A549 (cell line): Measurements from ENCODE around the gene IL20RA.

Experiments
- FOXS1 ChIP-seq: fragments of 250-450 bp; sonication (Bioruptor Pico); IDR thresholded peaks from 2 replicates; pipeline ENCODE4 v1.5.0; 2020; ENCODE audit warnings: mild to moderate bottlenecking, moderate library complexity
- JUNB ChIP-seq: fragments of >200 bp; sonication (Bioruptor Twin); formaldehyde crosslinking; IDR thresholded peaks from 2 replicates; pipeline ENCODE4 v1.6.1; 2016
- MAFK ChIP-seq: fragments of 450-650 bp; IDR thresholded peaks from 2 replicates; pipeline ENCODE4 v1.6.1; 2014; ENCODE audit not compliant: partially characterized antibody
- POLR2A ChIP-seq: IDR thresholded peaks from 2 replicates; pipeline ENCODE4 v1.6.1; 2012; ENCODE audit warnings: mild to moderate bottlenecking, low read length
- TF ChIP-seq, protein P1 (sequence below): fragments of >200 bp; sonication (Bioruptor Twin); formaldehyde crosslinking; IDR thresholded peaks from 3 replicates; pipeline ENCODE4 v1.5.1; 2016
- TF ChIP-seq, protein P2 (sequence below): fragments of 200-600 bp; sonication (generic); IDR thresholded peaks from 2 replicates; pipeline ENCODE4 v1.6.1; 2016; ENCODE audit warnings: antibody characterized with exemption, mild to moderate bottlenecking, moderate library complexity

DNA sequence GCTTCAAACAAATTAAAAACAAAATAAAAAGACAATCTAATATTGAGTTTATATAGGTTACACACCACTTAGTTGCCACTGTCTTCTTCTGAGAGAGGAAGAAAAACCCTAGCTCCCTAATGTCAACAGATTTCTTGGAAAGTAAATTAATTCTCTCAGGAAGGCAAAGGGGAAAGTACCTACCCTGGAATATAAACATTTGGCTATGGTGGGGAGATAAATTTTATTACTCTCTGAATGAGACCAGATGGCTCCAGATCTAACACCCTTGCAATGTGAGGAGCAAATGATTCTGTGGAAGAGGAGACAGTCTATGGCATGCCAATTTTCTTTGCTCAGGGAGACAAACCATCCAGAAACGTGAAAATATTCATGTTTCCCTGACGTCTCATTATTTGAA, 4.3 kb upstream of the IL20RA start:
- no peak for TF ChIP-seq MAFK
- TF ChIP-seq, protein P1, sequence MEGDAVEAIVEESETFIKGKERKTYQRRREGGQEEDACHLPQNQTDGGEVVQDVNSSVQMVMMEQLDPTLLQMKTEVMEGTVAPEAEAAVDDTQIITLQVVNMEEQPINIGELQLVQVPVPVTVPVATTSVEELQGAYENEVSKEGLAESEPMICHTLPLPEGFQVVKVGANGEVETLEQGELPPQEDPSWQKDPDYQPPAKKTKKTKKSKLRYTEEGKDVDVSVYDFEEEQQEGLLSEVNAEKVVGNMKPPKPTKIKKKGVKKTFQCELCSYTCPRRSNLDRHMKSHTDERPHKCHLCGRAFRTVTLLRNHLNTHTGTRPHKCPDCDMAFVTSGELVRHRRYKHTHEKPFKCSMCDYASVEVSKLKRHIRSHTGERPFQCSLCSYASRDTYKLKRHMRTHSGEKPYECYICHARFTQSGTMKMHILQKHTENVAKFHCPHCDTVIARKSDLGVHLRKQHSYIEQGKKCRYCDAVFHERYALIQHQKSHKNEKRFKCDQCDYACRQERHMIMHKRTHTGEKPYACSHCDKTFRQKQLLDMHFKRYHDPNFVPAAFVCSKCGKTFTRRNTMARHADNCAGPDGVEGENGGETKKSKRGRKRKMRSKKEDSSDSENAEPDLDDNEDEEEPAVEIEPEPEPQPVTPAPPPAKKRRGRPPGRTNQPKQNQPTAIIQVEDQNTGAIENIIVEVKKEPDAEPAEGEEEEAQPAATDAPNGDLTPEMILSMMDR, result no peak
- TF ChIP-seq FOXS1 (CRISPR knock-in tag), result no peak
- TF ChIP-seq, protein P2, sequence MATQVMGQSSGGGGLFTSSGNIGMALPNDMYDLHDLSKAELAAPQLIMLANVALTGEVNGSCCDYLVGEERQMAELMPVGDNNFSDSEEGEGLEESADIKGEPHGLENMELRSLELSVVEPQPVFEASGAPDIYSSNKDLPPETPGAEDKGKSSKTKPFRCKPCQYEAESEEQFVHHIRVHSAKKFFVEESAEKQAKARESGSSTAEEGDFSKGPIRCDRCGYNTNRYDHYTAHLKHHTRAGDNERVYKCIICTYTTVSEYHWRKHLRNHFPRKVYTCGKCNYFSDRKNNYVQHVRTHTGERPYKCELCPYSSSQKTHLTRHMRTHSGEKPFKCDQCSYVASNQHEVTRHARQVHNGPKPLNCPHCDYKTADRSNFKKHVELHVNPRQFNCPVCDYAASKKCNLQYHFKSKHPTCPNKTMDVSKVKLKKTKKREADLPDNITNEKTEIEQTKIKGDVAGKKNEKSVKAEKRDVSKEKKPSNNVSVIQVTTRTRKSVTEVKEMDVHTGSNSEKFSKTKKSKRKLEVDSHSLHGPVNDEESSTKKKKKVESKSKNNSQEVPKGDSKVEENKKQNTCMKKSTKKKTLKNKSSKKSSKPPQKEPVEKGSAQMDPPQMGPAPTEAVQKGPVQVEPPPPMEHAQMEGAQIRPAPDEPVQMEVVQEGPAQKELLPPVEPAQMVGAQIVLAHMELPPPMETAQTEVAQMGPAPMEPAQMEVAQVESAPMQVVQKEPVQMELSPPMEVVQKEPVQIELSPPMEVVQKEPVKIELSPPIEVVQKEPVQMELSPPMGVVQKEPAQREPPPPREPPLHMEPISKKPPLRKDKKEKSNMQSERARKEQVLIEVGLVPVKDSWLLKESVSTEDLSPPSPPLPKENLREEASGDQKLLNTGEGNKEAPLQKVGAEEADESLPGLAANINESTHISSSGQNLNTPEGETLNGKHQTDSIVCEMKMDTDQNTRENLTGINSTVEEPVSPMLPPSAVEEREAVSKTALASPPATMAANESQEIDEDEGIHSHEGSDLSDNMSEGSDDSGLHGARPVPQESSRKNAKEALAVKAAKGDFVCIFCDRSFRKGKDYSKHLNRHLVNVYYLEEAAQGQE, result no peak
- TF ChIP-seq POLR2A, result no peak
- no peak for TF ChIP-seq JUNB
